SK-N-SH (cell line): ENCODE data around the gene ART4. TPM values are rescaled to one million over a fixed set of nuclear protein-coding genes. Genes with fewer than 3 reads are reported as not detected.

ENCODE experiments used
- CTCF ChIA-PET: fragments of 300-600, 350-600 bp; formaldehyde crosslinking; extraction: SDS; loops from one replicate; lab custom pipeline; 2021; lab: Yijun Ruan, JAX
- POLR2A ChIA-PET: fragments of 350-600 bp; sonication (Branson Sonifier 250); formaldehyde crosslinking; extraction: SDS; loops from one replicate; lab custom pipeline; 2020; ENCODE audit warnings: antibody characterized with exemption, inconsistent platforms; lab: Yijun Ruan, JAX
- DNase-seq: peaks from one replicate; pipeline ENCODE4 v3.0.0; 2012
- H2AFZ ChIP-seq: fragments of 200-600 bp; sonication (generic); 2 replicates; pipeline ENCODE4 v1.8.1; 2016; ENCODE audit warnings: antibody characterized with exemption, mild to moderate bottlenecking, low read depth
- H3F3A ChIP-seq: fragments of 200-600 bp; sonication (generic); replicated peaks from 2 replicates; pipeline ENCODE3; 2016; ENCODE audit warnings: antibody characterized with exemption, mild to moderate bottlenecking; ENCODE audit not compliant: insufficient read depth
- H3K27ac ChIP-seq, 2 experiments: fragments of 200-500 bp in 1 of 2; fragments of 200-600 bp in 1 of 2; sonication (Bioruptor generic) in 1 of 2; sonication (generic), shearing (Covaris generic) in 1 of 2; 2 replicates each; pipeline versions ENCODE4 v1.5.1 to v1.6.1; 2014 to 2016; ENCODE audit warnings: low read depth in 2 of 2, inconsistent platforms in 1 of 2, low read length in 1 of 2, mild to moderate bottlenecking in 1 of 2, mixed read lengths in 1 of 2
- H3K27me3 ChIP-seq: fragments of 200-600 bp; sonication (generic), shearing (Covaris generic); 2 replicates; pipeline ENCODE4 v1.6.1; 2016; ENCODE audit warnings: mixed run types; ENCODE audit not compliant: insufficient read depth
- H3K36me3 ChIP-seq, 2 experiments: fragments of 200-500 bp in 1 of 2; fragments of 200-600 bp in 1 of 2; sonication (Bioruptor generic) in 1 of 2; sonication (generic) in 1 of 2; replicated peaks in 1 of 2; 2 replicates each; pipeline versions ENCODE3 to v1.5.1; 2014 to 2016; ENCODE audit warnings: low read length in 1 of 2, mild to moderate bottlenecking in 1 of 2; ENCODE audit not compliant: insufficient read depth in 2 of 2, control insufficient read depth in 1 of 2
- H3K4me1 ChIP-seq, 2 experiments: fragments of 200-500 bp in 1 of 2; fragments of 200-600 bp in 1 of 2; sonication (Bioruptor generic) in 1 of 2; sonication (generic), shearing (Covaris generic) in 1 of 2; 2 replicates each; pipeline versions ENCODE4 v1.5.1 to v1.6.1; 2014 to 2016; ENCODE audit warnings: low read depth in 1 of 2, low read length in 1 of 2, mixed run types in 1 of 2; ENCODE audit not compliant: insufficient read depth in 2 of 2, control insufficient read depth in 1 of 2
- H3K4me2 ChIP-seq: fragments of 200-600 bp; sonication (generic), shearing (Covaris generic); 2 replicates; pipeline ENCODE4 v1.6.1; 2017; ENCODE audit warnings: mixed run types
- H3K4me3 ChIP-seq, 2 experiments: fragments of 200-500 bp in 1 of 2; fragments of 200-600 bp in 1 of 2; sonication (Bioruptor generic) in 1 of 2; sonication (generic), shearing (Covaris generic) in 1 of 2; 2 replicates each; pipeline versions ENCODE4 v1.5.1 to v1.8.1; 2014 to 2016; ENCODE audit warnings: low read depth in 2 of 2, inconsistent platforms in 1 of 2, low read length in 1 of 2, mild to moderate bottlenecking in 1 of 2, mixed read lengths in 1 of 2, moderate library complexity in 1 of 2
- H3K79me2 ChIP-seq: fragments of 200-600 bp; sonication (generic); 2 replicates; pipeline ENCODE4 v1.8.1; 2017; ENCODE audit warnings: mild to moderate bottlenecking; ENCODE audit not compliant: insufficient read depth
- H3K9ac ChIP-seq: fragments of 200-600 bp; sonication (generic); 2 replicates; pipeline ENCODE4 v1.6.1; 2017; ENCODE audit warnings: mixed run types
- H3K9me2 ChIP-seq: fragments of 200-600 bp; sonication (generic); 2 replicates; pipeline ENCODE4 v1.6.1; 2017; ENCODE audit warnings: mixed run types
- H3K9me3 ChIP-seq: fragments of 200-600 bp; sonication (generic); 2 replicates; pipeline ENCODE4 v1.6.1; 2017; ENCODE audit warnings: mixed run types, mild to moderate bottlenecking, moderate library complexity
- H4K20me1 ChIP-seq: fragments of 200-600 bp; sonication (generic); 2 replicates; pipeline ENCODE4 v1.6.1; 2017; ENCODE audit warnings: mild to moderate bottlenecking, mixed run types; ENCODE audit not compliant: insufficient read depth
- CHD2 ChIP-seq: fragments of 150-350 bp; IDR thresholded peaks from 2 replicates; pipeline ENCODE4 v1.6.1; 2018; ENCODE audit warnings: low read length; ENCODE audit not compliant: partially characterized antibody
- ELF1 ChIP-seq: IDR thresholded peaks from 2 replicates; pipeline ENCODE4 v1.4.0; 2012
- EP300 ChIP-seq, 2 experiments: IDR thresholded peaks; 2 replicates each; pipeline versions ENCODE4 v1.4.0 to v1.6.1; 2012; ENCODE audit warnings: borderline replicate concordance in 1 of 2, low read depth in 1 of 2, low read length in 1 of 2
- GATA2 ChIP-seq: sonication (generic); formaldehyde crosslinking; IDR thresholded peaks from 2 replicates; pipeline ENCODE4 v1.5.0; 2020; ENCODE audit warnings: mild to moderate bottlenecking, missing genetic modification reagents
- MXI1 ChIP-seq: IDR thresholded peaks from 2 replicates; pipeline ENCODE4 v1.6.1; 2012; ENCODE audit warnings: mild to moderate bottlenecking, low read depth, low read length, improper control_type of control experiment
- NRF1 ChIP-seq: IDR thresholded peaks from 2 replicates; pipeline ENCODE4 v1.6.1; 2012; ENCODE audit warnings: low read depth, mild to moderate bottlenecking, low read length
- POLR2AphosphoS5 ChIP-seq: IDR thresholded peaks from 2 replicates; pipeline ENCODE4 v1.6.1; 2012; ENCODE audit warnings: low read depth, low read length
- RFX5 ChIP-seq: IDR thresholded peaks from 2 replicates; pipeline ENCODE4 v1.6.1; 2012; ENCODE audit warnings: mild to moderate bottlenecking, improper control_type of control experiment, low read length
- RXRA ChIP-seq: IDR thresholded peaks from 2 replicates; pipeline ENCODE4 v1.4.0; 2012; ENCODE audit warnings: low read depth, mild to moderate bottlenecking, borderline replicate concordance
- SMC3 ChIP-seq: IDR thresholded peaks from 2 replicates; pipeline ENCODE4 v1.6.1; 2012; ENCODE audit warnings: low read depth, low read length, improper control_type of control experiment
- TEAD4 ChIP-seq: IDR thresholded peaks from 2 replicates; pipeline ENCODE4 v1.4.0; 2012; ENCODE audit warnings: mild to moderate bottlenecking, borderline replicate concordance; ENCODE audit not compliant: insufficient read depth
- YY1 ChIP-seq: IDR thresholded peaks from 2 replicates; pipeline ENCODE4 v1.4.0; 2012; ENCODE audit warnings: low read depth, mild to moderate bottlenecking
- WGBS: methylation state at CpG from one replicate; pipeline ENCODE4 v1.1.6; 2017; ENCODE audit warnings: low lambda C conversion rate; 5-methylcytosine and 5-hydroxymethylcytosine counted together
- polyA plus RNA-seq, 3 experiments: library from polyadenylated mRNA; depleted of rRNA; stranded (reverse); fragments of >200 nt; gene quantifications; 2 replicates each; pipeline ENCODE4 v1.2.3, GENCODE V29; 2012
- TF ChIP-seq, protein P1 (sequence below): fragments of 150-350 bp; IDR thresholded peaks from 2 replicates; pipeline ENCODE4 v1.6.1; 2016; ENCODE audit warnings: mild to moderate bottlenecking, low read depth, low read length
- TF ChIP-seq, protein P2 (sequence below): IDR thresholded peaks from 2 replicates; pipeline ENCODE4 v1.4.0; 2012; ENCODE audit warnings: low read depth
- TF ChIP-seq, protein P3 (sequence below): fragments of 200-600 bp; sonication (generic); IDR thresholded peaks from 2 replicates; pipeline ENCODE4 v1.6.1; 2017; ENCODE audit warnings: antibody characterized with exemption, mild to moderate bottlenecking, moderate library complexity

Gene ART4
- polyA plus RNA-seq, 1 of the 3 experiments (the other 2 are of a cell fraction), result not detected

DNA sequence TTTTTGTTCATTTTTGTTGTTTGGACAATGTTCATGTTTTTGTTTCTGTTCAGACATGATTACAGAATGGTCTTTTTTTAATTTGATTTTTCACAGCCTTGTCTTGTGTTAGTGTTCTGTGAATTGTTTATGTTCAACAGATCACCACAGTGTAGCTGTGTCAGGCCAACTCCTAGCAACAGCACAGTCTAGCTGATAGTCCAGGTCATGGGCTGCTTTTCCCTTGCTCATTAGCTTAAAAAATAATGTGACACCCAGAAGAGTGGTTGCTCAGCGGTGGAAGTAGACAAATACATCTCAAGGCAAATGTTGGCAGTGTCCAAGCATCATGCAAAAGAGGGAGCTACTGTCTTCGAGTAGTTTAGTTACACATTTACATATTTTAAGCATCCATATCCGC is 62.5 kb downstream of the ART4 start (continued):
- TF ChIP-seq, protein P1, sequence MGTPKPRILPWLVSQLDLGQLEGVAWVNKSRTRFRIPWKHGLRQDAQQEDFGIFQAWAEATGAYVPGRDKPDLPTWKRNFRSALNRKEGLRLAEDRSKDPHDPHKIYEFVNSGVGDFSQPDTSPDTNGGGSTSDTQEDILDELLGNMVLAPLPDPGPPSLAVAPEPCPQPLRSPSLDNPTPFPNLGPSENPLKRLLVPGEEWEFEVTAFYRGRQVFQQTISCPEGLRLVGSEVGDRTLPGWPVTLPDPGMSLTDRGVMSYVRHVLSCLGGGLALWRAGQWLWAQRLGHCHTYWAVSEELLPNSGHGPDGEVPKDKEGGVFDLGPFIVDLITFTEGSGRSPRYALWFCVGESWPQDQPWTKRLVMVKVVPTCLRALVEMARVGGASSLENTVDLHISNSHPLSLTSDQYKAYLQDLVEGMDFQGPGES, result no peak
- TF ChIP-seq TEAD4, result no peak
- TF ChIP-seq, protein P2, sequence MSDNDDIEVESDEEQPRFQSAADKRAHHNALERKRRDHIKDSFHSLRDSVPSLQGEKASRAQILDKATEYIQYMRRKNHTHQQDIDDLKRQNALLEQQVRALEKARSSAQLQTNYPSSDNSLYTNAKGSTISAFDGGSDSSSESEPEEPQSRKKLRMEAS, result no peak
- no peak for TF ChIP-seq ELF1
- TF ChIP-seq, all 33 proteins: peak for 0

DNA sequence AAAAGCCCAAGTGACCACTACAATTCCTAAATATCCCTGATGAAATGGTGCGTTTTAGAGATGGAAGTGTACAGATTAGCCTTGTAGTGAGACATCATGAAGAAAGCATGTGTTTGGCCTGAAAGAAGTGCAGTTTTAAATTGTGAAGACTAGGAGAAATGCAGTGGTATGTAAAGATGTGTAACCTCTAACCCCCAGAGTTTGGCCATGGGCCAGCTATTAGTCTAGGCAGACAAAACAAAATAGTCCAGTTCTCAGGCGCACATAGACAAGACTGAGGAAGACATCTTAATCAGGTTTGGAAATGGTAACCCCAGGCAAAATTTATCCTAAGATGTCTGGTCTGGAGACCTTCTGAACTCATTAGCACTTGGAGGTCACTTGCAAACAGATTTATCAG is 63.5 kb downstream of the ART4 start:
- H3K36me3 ChIP-seq, result peaks cover 7 to 8% of the 10 kb centered on the region in 2 experiments
- H3K4me1 ChIP-seq, result no peaks in the 10 kb centered on the region; a peak in 2 of 4 replicates
- no peak overlapping the region for H3K4me2 ChIP-seq
- no peak overlapping the region for H3K27ac ChIP-seq
- DNase-seq, result no peak
- peaks cover 17% of the 10 kb centered on the region for H3F3A ChIP-seq
- ChIA-PET POLR2A (no interaction called here), CTCF (interaction anchor here (1.1 kb wide), 1 partner anchor 10 kb away, joined by 3 read pairs; no protein-coding TSS in a partner anchor)
- no peak overlapping the region for H3K4me3 ChIP-seq
- no peaks in the 10 kb centered on the region for H3K9me2 ChIP-seq
- no peaks in the 10 kb centered on the region for H3K27me3 ChIP-seq
- H3K9ac ChIP-seq, result no peak overlapping the region
- no peaks in the 10 kb centered on the region for H3K9me3 ChIP-seq
- 100% methylated on average over 2 of the region's 2 CpGs for WGBS
- peaks cover 18% of the 10 kb centered on the region for H3K79me2 ChIP-seq
- no peak for TF ChIP-seq YY1
- no peak for TF ChIP-seq RFX5
- TF ChIP-seq EP300 (IDR thresholded peaks at IDR 0.05; ENCODE audit: borderline replicate concordance in 1 of 2, low read depth in 1 of 2, low read length in 1 of 2), result no peak
- no peak for TF ChIP-seq SMC3
- TF ChIP-seq, protein P2, result no peak
- TF ChIP-seq POLR2AphosphoS5, result no peak
- TF ChIP-seq NRF1, result no peak
- TF ChIP-seq RXRA, result no peak
- no peak for TF ChIP-seq ELF1
- no peak for TF ChIP-seq CHD2
- no peak for TF ChIP-seq MXI1
- no peak for TF ChIP-seq GATA2
- TF ChIP-seq, protein P3, sequence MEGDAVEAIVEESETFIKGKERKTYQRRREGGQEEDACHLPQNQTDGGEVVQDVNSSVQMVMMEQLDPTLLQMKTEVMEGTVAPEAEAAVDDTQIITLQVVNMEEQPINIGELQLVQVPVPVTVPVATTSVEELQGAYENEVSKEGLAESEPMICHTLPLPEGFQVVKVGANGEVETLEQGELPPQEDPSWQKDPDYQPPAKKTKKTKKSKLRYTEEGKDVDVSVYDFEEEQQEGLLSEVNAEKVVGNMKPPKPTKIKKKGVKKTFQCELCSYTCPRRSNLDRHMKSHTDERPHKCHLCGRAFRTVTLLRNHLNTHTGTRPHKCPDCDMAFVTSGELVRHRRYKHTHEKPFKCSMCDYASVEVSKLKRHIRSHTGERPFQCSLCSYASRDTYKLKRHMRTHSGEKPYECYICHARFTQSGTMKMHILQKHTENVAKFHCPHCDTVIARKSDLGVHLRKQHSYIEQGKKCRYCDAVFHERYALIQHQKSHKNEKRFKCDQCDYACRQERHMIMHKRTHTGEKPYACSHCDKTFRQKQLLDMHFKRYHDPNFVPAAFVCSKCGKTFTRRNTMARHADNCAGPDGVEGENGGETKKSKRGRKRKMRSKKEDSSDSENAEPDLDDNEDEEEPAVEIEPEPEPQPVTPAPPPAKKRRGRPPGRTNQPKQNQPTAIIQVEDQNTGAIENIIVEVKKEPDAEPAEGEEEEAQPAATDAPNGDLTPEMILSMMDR, result no peak
- no peak overlapping the region for H2AFZ ChIP-seq
- H4K20me1 ChIP-seq, result no peaks in the 10 kb centered on the region
